GM10266 (cell line): ENCODE data around the gene DDR1.
"Not testable (repeated sequence)": the region's sequence is repeated elsewhere in the genome, so short reads cannot be mapped to it uniquely, and the experiment has no call there.

ENCODE experiments used
- DNase-seq: peaks from one replicate; pipeline ENCODE4 v3.0.0; 2012; ENCODE audit errors: extremely low spot score
- TF ChIP-seq, protein P1 (sequence below): IDR thresholded peaks from 2 replicates; pipeline ENCODE4 v1.5.1; 2012; ENCODE audit warnings: mild to moderate bottlenecking, low read depth; ENCODE audit not compliant: control insufficient read depth, insufficient read depth; ENCODE audit errors: missing control alignments

The DDR1 gene

DNA sequence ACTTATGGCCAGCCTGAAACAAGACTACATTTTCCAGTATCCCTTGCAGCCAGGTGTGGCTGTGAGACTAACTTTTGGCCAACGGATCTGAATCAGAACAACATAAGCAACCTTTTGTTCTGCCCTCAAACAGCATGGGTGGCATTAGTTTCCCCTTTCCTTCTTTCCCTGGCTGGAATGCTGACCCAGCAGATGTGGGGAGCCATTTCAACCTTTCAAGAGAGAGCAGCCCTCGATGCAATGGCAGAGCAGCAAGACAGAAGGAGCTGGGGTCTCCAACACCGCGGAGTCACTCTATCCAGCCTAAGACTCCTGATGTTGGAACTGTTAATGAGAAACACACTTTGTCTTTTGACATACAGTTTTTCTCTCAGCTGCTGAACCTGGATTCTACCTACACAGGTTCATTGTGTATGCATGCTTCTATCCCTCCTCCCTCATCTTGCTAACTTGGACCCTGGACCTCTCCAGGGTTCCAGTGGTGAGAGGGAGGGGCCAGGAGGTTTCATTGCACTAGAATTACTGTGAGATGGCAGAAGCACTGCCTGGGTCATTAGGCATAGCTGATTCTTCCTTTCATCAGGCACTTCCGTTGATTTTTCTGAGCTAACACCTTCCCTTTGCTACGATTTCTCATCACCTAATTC, 28.8 kb upstream of the DDR1 start:
- TF ChIP-seq, protein P1, sequence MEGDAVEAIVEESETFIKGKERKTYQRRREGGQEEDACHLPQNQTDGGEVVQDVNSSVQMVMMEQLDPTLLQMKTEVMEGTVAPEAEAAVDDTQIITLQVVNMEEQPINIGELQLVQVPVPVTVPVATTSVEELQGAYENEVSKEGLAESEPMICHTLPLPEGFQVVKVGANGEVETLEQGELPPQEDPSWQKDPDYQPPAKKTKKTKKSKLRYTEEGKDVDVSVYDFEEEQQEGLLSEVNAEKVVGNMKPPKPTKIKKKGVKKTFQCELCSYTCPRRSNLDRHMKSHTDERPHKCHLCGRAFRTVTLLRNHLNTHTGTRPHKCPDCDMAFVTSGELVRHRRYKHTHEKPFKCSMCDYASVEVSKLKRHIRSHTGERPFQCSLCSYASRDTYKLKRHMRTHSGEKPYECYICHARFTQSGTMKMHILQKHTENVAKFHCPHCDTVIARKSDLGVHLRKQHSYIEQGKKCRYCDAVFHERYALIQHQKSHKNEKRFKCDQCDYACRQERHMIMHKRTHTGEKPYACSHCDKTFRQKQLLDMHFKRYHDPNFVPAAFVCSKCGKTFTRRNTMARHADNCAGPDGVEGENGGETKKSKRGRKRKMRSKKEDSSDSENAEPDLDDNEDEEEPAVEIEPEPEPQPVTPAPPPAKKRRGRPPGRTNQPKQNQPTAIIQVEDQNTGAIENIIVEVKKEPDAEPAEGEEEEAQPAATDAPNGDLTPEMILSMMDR, result no peak
- no peak for DNase-seq

DNA sequence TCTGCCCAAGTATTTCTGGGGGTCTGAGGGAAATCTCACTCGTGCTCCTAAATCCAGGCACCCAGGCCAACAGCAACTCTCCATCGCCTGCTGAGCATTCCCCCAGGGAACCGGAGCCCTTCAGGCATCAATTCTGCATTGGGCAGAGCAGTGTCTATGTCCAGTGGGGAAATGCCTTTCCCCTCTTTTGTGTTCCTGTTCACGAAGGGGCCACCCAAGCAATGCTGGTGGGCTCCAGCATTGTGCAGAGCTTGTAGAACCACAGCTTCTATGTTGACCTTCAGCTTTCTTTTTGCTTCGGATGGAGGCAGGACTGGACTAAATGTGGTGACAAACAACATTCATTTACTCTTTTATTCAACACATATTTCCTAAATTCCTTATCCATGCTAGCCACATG, 27.2 kb upstream of the DDR1 start:
- TF ChIP-seq, protein P1, result no peak
- no peak for DNase-seq

DNA sequence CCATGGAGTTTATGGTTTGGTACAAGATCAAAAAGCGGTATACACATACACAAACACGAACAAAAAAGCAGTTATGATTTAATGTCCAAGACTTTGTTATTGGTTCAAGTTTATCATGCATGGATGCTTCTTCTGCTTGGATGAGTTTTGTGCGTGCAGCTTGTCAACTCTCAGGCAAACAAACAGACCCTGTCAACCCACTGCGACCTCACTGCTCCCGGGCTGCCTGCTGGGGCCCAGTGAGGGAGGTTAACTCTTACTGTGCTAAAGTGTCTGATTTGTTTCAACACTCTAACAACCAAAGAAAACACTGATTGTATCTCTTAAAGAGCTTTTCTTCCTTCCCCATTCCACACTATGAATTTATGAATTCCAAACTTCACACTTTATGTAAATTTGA, 26.8 kb upstream of the DDR1 start:
- TF ChIP-seq, protein P1, result no peak
- DNase-seq, result peak; percentile 28

- not testable (repeated sequence) for DNase-seq
Measured at GRCh38 chr6:30859726-30860125, 24.6 kb upstream of the DDR1 start.

GRCh38 chr6:30861257-30862048, 22.9 kb upstream of the DDR1 start:
- DNase-seq, result no peak
- TF ChIP-seq, protein P1, result no peak

DNA sequence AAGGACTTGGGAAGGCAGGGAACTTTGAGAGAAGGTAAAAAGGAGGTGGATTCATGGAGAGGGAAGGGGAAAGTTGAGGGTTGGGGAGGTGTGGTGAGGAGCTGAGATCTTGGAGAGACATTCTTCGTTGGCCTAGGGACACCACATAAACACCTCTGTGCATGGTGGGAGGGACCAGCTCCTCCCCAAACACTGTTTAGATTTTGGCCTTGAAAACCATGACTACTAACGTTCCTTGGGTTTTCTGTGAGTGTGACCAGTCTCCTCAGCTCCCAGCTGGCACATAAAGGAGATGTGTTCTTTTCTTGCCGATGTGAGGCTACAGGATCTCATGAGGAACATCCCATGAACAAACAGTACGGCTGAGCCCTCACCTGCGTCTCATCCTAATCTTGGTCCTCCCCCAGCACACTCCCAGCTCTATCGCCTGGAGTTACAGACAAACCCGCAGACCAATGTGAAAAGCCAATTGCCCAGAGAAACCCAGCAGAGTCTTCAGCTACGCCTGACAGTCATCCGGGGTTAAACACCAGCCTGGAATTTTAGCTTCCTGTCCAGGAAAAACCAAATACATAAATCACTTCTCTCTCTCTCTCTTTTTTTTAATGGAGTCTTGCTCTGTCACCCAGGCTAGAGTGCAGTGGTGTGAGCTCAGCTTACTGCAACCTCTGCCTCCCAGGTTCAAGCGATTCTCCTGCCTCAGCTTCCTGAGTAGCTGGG, 22.0 kb upstream of the DDR1 start:
- no peak for DNase-seq
- TF ChIP-seq, protein P1, result no peak

GRCh38 chr6:30864325-30864724, 20.0 kb upstream of the DDR1 start:
- no peak for DNase-seq
- TF ChIP-seq, protein P1, result no peak

- not testable (repeated sequence) for DNase-seq
Measured at GRCh38 chr6:30869241-30869749, 15.0 kb upstream of the DDR1 start.
